ENCODE data around the gene CYB5R3.
A peak's percentile ranks its signal among the peaks of the same experiment; 100 is the strongest.

Gene CYB5R3

GRCh38 chr22:42692239-42693054, 43.3 kb upstream of the CYB5R3 start:
- TF ChIP-seq CTCF (IDR thresholded peaks at IDR 0.05) (no peak), ZFX (IDR thresholded peaks at IDR 0.05; ENCODE audit: borderline replicate concordance) (no peak)
- H3K27ac ChIP-seq, result no peak overlapping the region

GRCh38 chr22:42691440-42691839, 42.2 kb upstream of the CYB5R3 start:
- no peak for TF ChIP-seq CTCF (IDR thresholded peaks at IDR 0.05)
- TF ChIP-seq ZFX (IDR thresholded peaks at IDR 0.05; ENCODE audit: borderline replicate concordance), result no peak
- H3K27ac ChIP-seq, result no peak overlapping the region

- TF ChIP-seq CTCF (IDR thresholded peaks at IDR 0.05) (no peak), ZFX (IDR thresholded peaks at IDR 0.05; ENCODE audit: borderline replicate concordance) (no peak)
- peak overlapping the region; percentile 49 for H3K27ac ChIP-seq
These were observed 39.3 kb upstream of the CYB5R3 start for GRCh38 chr22:42688241-42689211.

GRCh38 chr22:42686756-42687491, 37.7 kb upstream of the CYB5R3 start:
- no peak overlapping the region for H3K27ac ChIP-seq
- TF ChIP-seq CTCF (IDR thresholded peaks at IDR 0.05) (no peak), ZFX (IDR thresholded peaks at IDR 0.05; ENCODE audit: borderline replicate concordance) (no peak)

GRCh38 chr22:42685941-42686653, 36.9 kb upstream of the CYB5R3 start:
- no peak for TF ChIP-seq ZFX (IDR thresholded peaks at IDR 0.05; ENCODE audit: borderline replicate concordance)
- no peak for TF ChIP-seq CTCF (IDR thresholded peaks at IDR 0.05)
- no peak overlapping the region for H3K27ac ChIP-seq

- TF ChIP-seq ZFX (IDR thresholded peaks at IDR 0.05; ENCODE audit: borderline replicate concordance) (no peak), CTCF (IDR thresholded peaks at IDR 0.05) (no peak)
- no peak overlapping the region for H3K27ac ChIP-seq
These were observed 35.4 kb upstream of the CYB5R3 start for GRCh38 chr22:42684462-42685195.

Data from 22Rv1 (cell line).